Measurements from ENCODE around the gene ANO3.

The ANO3 gene

GRCh38 chr11:26480041-26480440, 148.1 kb downstream of the ANO3 start:
- TF ChIP-seq CTCF (conservative IDR thresholded peaks at IDR 0.05; ENCODE audit: low read depth, low read length), result no peak
- DNase-seq (ENCODE audit: low read depth), result no peak
- H3K4me3 ChIP-seq (ENCODE audit: low read length), result no peak overlapping the region

- H3K4me3 ChIP-seq (ENCODE audit: low read length), result no peak overlapping the region
- DNase-seq (ENCODE audit: low read depth), result no peak
- TF ChIP-seq CTCF (conservative IDR thresholded peaks at IDR 0.05; ENCODE audit: low read depth, low read length), result no peak
These were observed 151.2 kb downstream of the ANO3 start for GRCh38 chr11:26483108-26483507.

DNA sequence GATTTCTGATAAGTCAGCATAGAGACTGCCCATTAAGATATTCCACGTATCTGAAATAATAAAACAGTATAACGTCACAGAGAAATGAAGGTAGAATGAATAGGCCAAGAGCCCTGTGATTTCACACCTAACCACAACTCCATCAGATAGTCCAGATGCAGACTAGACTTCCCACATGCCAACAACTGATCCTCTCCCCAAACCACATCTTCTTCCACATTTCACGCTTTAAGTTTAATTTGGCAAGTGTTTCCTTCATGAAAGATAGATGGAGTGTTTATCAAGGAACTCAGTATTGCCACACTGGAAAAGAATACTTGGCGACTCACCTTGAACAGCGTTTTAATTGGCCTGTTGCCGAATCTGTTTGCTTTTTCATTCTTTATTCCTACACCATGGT, 158.6 kb downstream of the ANO3 start:
- no peak for TF ChIP-seq CTCF (conservative IDR thresholded peaks at IDR 0.05; ENCODE audit: low read depth, low read length)
- DNase-seq (ENCODE audit: low read depth), result no peak
- H3K4me3 ChIP-seq (ENCODE audit: low read length), result no peak overlapping the region

GRCh38 chr11:26493616-26494015, 161.7 kb downstream of the ANO3 start:
- no peak overlapping the region for H3K4me3 ChIP-seq (ENCODE audit: low read length)
- no peak for TF ChIP-seq CTCF (conservative IDR thresholded peaks at IDR 0.05; ENCODE audit: low read depth, low read length)
- no peak for DNase-seq (ENCODE audit: low read depth)

DNA sequence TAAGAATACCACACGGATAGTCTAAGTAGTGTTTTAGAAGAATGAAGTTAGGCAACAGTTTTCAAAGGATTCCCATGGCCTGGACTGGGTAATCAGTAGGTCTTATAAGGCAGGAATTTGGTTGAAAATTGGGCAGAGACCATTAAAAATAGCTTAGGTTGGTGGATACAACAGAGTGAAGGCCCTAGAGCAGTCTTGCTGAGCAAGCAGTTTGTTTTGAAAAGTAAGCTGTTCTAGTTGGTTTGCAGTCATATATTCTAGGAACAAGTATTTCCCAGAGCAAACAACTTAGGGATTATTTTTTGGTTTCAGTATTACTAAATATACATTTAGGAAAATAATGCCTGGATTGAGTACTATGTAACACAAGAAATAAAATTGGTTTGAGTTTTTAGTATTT, 175.3 kb downstream of the ANO3 start:
- no peak overlapping the region for H3K4me3 ChIP-seq (ENCODE audit: low read length)
- no peak for TF ChIP-seq CTCF (conservative IDR thresholded peaks at IDR 0.05; ENCODE audit: low read depth, low read length)
- no peak for DNase-seq (ENCODE audit: low read depth)

- no peak for DNase-seq (ENCODE audit: low read depth)
- no peak for TF ChIP-seq CTCF (conservative IDR thresholded peaks at IDR 0.05; ENCODE audit: low read depth, low read length)
- H3K4me3 ChIP-seq (ENCODE audit: low read length), result no peak overlapping the region
These were observed 178.2 kb downstream of the ANO3 start for GRCh38 chr11:26510164-26510563.

- no peak overlapping the region for H3K4me3 ChIP-seq (ENCODE audit: low read length)
- TF ChIP-seq CTCF (conservative IDR thresholded peaks at IDR 0.05; ENCODE audit: low read depth, low read length), result no peak
- no peak for DNase-seq (ENCODE audit: low read depth)
These were observed 178.8 kb downstream of the ANO3 start for GRCh38 chr11:26510756-26511155.

Data from retinal pigment epithelial cell (primary cell).